ENCODE measurements around the gene CST5.
"Not testable (repeated sequence)": the region's sequence is repeated elsewhere in the genome, so short reads cannot be mapped to it uniquely, and the experiment has no call there.

The CST5 gene

DNA sequence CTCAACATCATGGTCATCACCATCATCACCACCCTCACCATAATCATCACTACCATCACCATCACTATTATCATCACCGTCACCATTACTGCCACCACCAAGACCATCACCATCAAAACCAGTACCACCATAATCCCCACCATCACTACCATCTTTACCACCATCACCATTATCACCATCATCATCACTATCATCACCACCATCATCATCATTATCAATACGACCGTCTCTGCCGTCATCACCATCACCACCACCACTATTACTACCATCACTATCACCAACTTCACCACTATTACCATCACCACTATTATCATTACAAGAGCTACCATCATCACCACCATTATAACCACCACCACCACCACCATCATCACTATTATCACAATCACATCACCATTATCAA lies 11.3 kb upstream of the CST5 start:
- H3K27ac ChIP-seq (ENCODE audit: insufficient read depth in 1 of 2, low read depth in 1 of 2, low read length in 2 of 2, poor library complexity in 1 of 2, severe bottlenecking in 2 of 2); POLR2A ChIA-PET; H3K27me3 ChIP-seq (replicated peaks in 2 of 5; ENCODE audit: control insufficient read depth in 4 of 5, insufficient read depth in 5 of 5, low read length in 4 of 5); H3K4me3 ChIP-seq (ENCODE audit: control insufficient read depth in 1 of 7, extremely low read depth in 1 of 7, insufficient read depth in 4 of 7, low read depth in 2 of 7, low read length in 6 of 7); DNase-seq; H3K36me3 ChIP-seq (ENCODE audit: control insufficient read depth in 4 of 4, insufficient read depth in 4 of 4, low read length in 3 of 4); H3K9me3 ChIP-seq (ENCODE audit: control extremely low read depth in 1 of 5, control insufficient read depth in 4 of 5, insufficient read depth in 2 of 5, low read depth in 1 of 5, low read length in 4 of 5); H3K4me1 ChIP-seq (ENCODE audit: control extremely low read depth in 1 of 4, control insufficient read depth in 4 of 4, insufficient read depth in 4 of 4, low read length in 3 of 4): not testable (repeated sequence)
- CTCF ChIA-PET = interaction anchor here (1.0 kb wide), 1 partner anchor 10 kb away, joined by 3 read pairs; no protein-coding TSS in a partner anchor
- WGBS (ENCODE audit: insufficient coverage) = 98% methylated on average over 4 of the region's 4 CpGs

DNA sequence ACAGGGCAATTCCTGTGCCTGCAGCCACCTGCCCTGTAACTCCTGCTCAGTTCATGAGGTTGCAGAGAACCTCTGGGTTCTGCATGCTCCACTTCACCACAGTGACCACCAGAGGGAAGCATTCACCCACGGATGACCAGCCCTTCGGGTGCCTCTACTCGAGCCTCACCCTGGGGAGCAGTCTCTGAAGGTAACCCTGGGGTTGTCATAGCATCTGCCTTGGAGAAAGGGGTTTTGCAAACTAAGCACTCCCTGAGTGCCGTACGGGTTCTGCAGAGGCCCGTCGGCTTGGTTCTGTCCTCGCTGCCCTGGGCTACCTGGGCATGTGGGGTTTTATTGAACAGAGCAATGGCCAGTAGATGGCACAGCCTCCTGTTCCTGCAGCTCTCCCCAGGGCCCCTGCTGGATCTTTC lies 10.2 kb upstream of the CST5 start:
- Histone ChIP-seq H3K4me3 (ENCODE audit: control insufficient read depth in 1 of 7, extremely low read depth in 1 of 7, insufficient read depth in 4 of 7, low read depth in 2 of 7, low read length in 6 of 7) (no peak overlapping the region), H3K4me1 (ENCODE audit: control extremely low read depth in 1 of 4, control insufficient read depth in 4 of 4, insufficient read depth in 4 of 4, low read length in 3 of 4) (no peaks in the 10 kb centered on the region), H3K36me3 (ENCODE audit: control insufficient read depth in 4 of 4, insufficient read depth in 4 of 4, low read length in 3 of 4) (no peaks in the 10 kb centered on the region), H3K27ac (ENCODE audit: insufficient read depth in 1 of 2, low read depth in 1 of 2, low read length in 2 of 2, poor library complexity in 1 of 2, severe bottlenecking in 2 of 2) (no peak overlapping the region), H3K27me3 (replicated peaks in 2 of 5; ENCODE audit: control insufficient read depth in 4 of 5, insufficient read depth in 5 of 5, low read length in 4 of 5) (peaks cover 0 to 8% (median 3%) of the 10 kb centered on the region in 5 experiments), H3K9me3 (ENCODE audit: control extremely low read depth in 1 of 5, control insufficient read depth in 4 of 5, insufficient read depth in 2 of 5, low read depth in 1 of 5, low read length in 4 of 5) (no peaks in the 10 kb centered on the region)
- CTCF ChIA-PET = interaction anchor here (0.7 to 1.0 kb wide), 2 partner anchors 9 to 15 kb away, joined by 3 read pairs; no protein-coding TSS in a partner anchor
- WGBS (ENCODE audit: insufficient coverage) = 31% methylated on average over 7 of the region's 8 CpGs
- peak; percentile 39 to 62 (median 58) for DNase-seq
- POLR2A ChIA-PET = no interaction called here

DNA sequence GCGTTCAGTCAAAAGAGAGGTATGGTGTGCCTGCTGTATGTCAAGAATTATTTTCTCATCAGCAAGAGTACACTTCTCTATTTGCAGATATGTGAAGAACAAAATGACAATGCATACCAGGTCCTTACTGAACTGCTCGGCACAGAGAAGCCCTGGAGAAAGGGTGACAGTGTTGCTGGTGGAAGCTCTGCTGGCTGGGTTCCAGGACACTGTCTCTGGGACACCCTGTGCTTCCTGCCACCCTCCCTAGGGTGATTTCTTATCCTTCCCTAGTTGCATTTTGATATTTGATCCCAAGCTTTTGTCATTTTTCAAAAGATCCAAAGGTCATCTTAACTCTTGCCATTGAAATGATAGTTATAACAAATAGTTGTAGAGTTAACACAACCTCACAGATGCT lies 8.3 kb upstream of the CST5 start:
- no peak for DNase-seq
- POLR2A ChIA-PET = no interaction called here
- H3K4me1 ChIP-seq (ENCODE audit: control extremely low read depth in 1 of 4, control insufficient read depth in 4 of 4, insufficient read depth in 4 of 4, low read length in 3 of 4) = no peaks in the 10 kb centered on the region
- H3K27me3 ChIP-seq (replicated peaks in 2 of 5; ENCODE audit: control insufficient read depth in 4 of 5, insufficient read depth in 5 of 5, low read length in 4 of 5) = peaks cover 0 to 3% (median under 1%) of the 10 kb centered on the region in 5 experiments
- H3K9me3 ChIP-seq (ENCODE audit: control extremely low read depth in 1 of 5, control insufficient read depth in 4 of 5, insufficient read depth in 2 of 5, low read depth in 1 of 5, low read length in 4 of 5) = no peaks in the 10 kb centered on the region
- no peak overlapping the region for H3K27ac ChIP-seq (ENCODE audit: insufficient read depth in 1 of 2, low read depth in 1 of 2, low read length in 2 of 2, poor library complexity in 1 of 2, severe bottlenecking in 2 of 2)
- H3K36me3 ChIP-seq (ENCODE audit: control insufficient read depth in 4 of 4, insufficient read depth in 4 of 4, low read length in 3 of 4) = no peaks in the 10 kb centered on the region
- WGBS (ENCODE audit: insufficient coverage) = no CpG with 5 or more reads among the region's 2 CpGs
- CTCF ChIA-PET = interaction anchor here (0.7 to 1.3 kb wide), 6 partner anchors 19 to 444 kb away, joined by 3 to 5 read pairs (median 3); no protein-coding TSS in a partner anchor
- no peak overlapping the region for H3K4me3 ChIP-seq (ENCODE audit: control insufficient read depth in 1 of 7, extremely low read depth in 1 of 7, insufficient read depth in 4 of 7, low read depth in 2 of 7, low read length in 6 of 7)

DNA sequence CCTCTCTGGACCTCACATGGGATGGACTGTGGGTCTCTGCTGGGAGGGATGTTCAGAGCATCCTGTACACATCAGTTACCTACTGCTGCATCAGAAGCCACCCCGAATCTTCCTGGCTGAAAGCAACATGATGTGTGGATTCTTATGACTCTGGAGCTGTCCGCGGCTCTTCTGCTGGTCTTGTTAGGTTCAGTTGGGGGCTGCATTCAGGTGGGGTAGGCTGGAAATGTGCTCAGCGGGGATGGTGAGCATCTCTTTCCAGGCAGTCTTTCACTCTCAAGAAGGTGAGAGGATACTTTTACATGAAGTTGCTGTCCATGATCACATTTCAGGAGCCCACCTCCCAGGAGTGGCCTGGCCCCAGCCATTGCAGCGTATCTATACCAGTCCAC lies 5.2 kb upstream of the CST5 start:
- Histone ChIP-seq H3K4me1 (ENCODE audit: control extremely low read depth in 1 of 4, control insufficient read depth in 4 of 4, insufficient read depth in 4 of 4, low read length in 3 of 4) (no peaks in the 10 kb centered on the region), H3K4me3 (ENCODE audit: control insufficient read depth in 1 of 7, extremely low read depth in 1 of 7, insufficient read depth in 4 of 7, low read depth in 2 of 7, low read length in 6 of 7) (no peak overlapping the region), H3K36me3 (ENCODE audit: control insufficient read depth in 4 of 4, insufficient read depth in 4 of 4, low read length in 3 of 4) (no peaks in the 10 kb centered on the region), H3K27me3 (replicated peaks in 2 of 5; ENCODE audit: control insufficient read depth in 4 of 5, insufficient read depth in 5 of 5, low read length in 4 of 5) (no peaks in the 10 kb centered on the region), H3K27ac (ENCODE audit: insufficient read depth in 1 of 2, low read depth in 1 of 2, low read length in 2 of 2, poor library complexity in 1 of 2, severe bottlenecking in 2 of 2) (no peak overlapping the region), H3K9me3 (ENCODE audit: control extremely low read depth in 1 of 5, control insufficient read depth in 4 of 5, insufficient read depth in 2 of 5, low read depth in 1 of 5, low read length in 4 of 5) (no peaks in the 10 kb centered on the region)
- POLR2A ChIA-PET = no interaction called here
- WGBS (ENCODE audit: insufficient coverage) = 100% methylated on average over 5 of the region's 5 CpGs
- DNase-seq = no peak
- CTCF ChIA-PET = no interaction called here

DNA sequence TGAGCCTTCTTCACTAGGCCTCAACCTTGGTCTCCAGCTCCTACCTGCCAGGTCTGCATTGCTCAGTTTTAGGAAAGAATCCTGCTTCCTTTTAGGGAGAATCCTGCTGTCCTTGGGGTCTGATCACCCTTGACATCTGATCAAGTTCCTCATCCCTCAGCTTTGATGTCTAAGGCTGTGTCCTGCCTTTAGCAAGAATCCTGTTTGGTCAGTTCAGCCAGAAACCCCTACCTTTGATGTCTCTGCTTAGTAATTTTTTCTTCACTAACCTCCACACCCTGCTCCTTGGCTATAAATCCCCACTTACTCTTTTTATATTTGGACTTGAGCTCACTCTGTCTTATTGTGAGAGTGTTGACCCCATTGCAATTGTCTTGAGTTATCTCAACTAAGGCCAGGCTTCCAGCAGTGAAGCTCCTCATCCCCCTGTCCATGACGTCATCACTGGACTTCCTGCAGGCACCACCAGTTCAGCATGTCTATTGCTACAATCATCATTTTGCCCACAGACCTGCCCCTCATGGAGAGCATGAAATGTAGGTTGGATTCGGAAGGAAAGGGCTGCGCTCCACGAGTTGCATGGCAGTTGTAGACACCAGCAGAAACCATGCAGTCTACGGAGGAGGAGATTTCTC lies 4.7 kb upstream of the CST5 start:
- 85% methylated on average over 5 of the region's 5 CpGs for WGBS (ENCODE audit: insufficient coverage)
- H3K4me1 ChIP-seq (ENCODE audit: control extremely low read depth in 1 of 4, control insufficient read depth in 4 of 4, insufficient read depth in 4 of 4, low read length in 3 of 4) = no peaks in the 10 kb centered on the region
- CTCF ChIA-PET = no interaction called here
- no peak overlapping the region for H3K4me3 ChIP-seq (ENCODE audit: control insufficient read depth in 1 of 7, extremely low read depth in 1 of 7, insufficient read depth in 4 of 7, low read depth in 2 of 7, low read length in 6 of 7)
- no peaks in the 10 kb centered on the region for H3K27me3 ChIP-seq (replicated peaks in 2 of 5; ENCODE audit: control insufficient read depth in 4 of 5, insufficient read depth in 5 of 5, low read length in 4 of 5)
- H3K27ac ChIP-seq (ENCODE audit: insufficient read depth in 1 of 2, low read depth in 1 of 2, low read length in 2 of 2, poor library complexity in 1 of 2, severe bottlenecking in 2 of 2) = no peak overlapping the region
- H3K36me3 ChIP-seq (ENCODE audit: control insufficient read depth in 4 of 4, insufficient read depth in 4 of 4, low read length in 3 of 4) = no peaks in the 10 kb centered on the region
- no peak for DNase-seq
- POLR2A ChIA-PET = no interaction called here
- H3K9me3 ChIP-seq (ENCODE audit: control extremely low read depth in 1 of 5, control insufficient read depth in 4 of 5, insufficient read depth in 2 of 5, low read depth in 1 of 5, low read length in 4 of 5) = no peaks in the 10 kb centered on the region

DNA sequence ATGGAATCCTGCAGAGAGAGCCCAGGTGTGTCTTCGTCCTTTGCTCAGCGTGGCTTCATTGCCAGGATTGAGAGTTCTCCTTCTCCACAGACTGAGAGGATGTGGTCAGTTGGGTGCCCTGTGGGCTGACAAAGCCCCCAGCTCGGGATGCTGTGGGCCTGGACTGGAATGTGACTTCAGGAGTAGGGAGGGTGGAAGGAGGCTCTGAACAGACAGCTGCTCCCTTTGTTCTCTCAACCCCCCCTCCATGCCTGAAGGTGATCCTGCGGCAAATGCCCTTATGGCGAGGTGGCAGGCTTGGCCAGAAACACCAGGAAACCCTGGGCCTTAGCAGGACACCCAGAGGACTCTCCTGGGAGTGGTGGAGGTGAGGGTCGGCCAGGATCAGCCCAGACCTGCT lies 1.8 kb upstream of the CST5 start:
- no peak for DNase-seq
- H3K36me3 ChIP-seq (ENCODE audit: control insufficient read depth in 4 of 4, insufficient read depth in 4 of 4, low read length in 3 of 4) = no peaks in the 10 kb centered on the region
- H3K4me3 ChIP-seq (ENCODE audit: control insufficient read depth in 1 of 7, extremely low read depth in 1 of 7, insufficient read depth in 4 of 7, low read depth in 2 of 7, low read length in 6 of 7) = no peak overlapping the region
- no peak overlapping the region for H3K27ac ChIP-seq (ENCODE audit: insufficient read depth in 1 of 2, low read depth in 1 of 2, low read length in 2 of 2, poor library complexity in 1 of 2, severe bottlenecking in 2 of 2)
- ChIA-PET CTCF (no interaction called here), POLR2A (no interaction called here)
- H3K9me3 ChIP-seq (ENCODE audit: control extremely low read depth in 1 of 5, control insufficient read depth in 4 of 5, insufficient read depth in 2 of 5, low read depth in 1 of 5, low read length in 4 of 5) = no peaks in the 10 kb centered on the region
- H3K4me1 ChIP-seq (ENCODE audit: control extremely low read depth in 1 of 4, control insufficient read depth in 4 of 4, insufficient read depth in 4 of 4, low read length in 3 of 4) = no peaks in the 10 kb centered on the region
- 100% methylated on average over 3 of the region's 6 CpGs for WGBS (ENCODE audit: insufficient coverage)
- H3K27me3 ChIP-seq (replicated peaks in 2 of 5; ENCODE audit: control insufficient read depth in 4 of 5, insufficient read depth in 5 of 5, low read length in 4 of 5) = no peaks in the 10 kb centered on the region

- CTCF ChIA-PET = interaction anchor here (1.0 kb wide), 1 partner anchor 10 kb away, joined by 3 read pairs; no protein-coding TSS in a partner anchor
- H3K36me3 ChIP-seq (ENCODE audit: control insufficient read depth in 4 of 4, insufficient read depth in 4 of 4, low read length in 3 of 4) = no peaks in the 10 kb centered on the region
- 90% methylated on average over 4 of the region's 4 CpGs for WGBS (ENCODE audit: insufficient coverage)
- H3K4me3 ChIP-seq (ENCODE audit: control insufficient read depth in 1 of 7, extremely low read depth in 1 of 7, insufficient read depth in 4 of 7, low read depth in 2 of 7, low read length in 6 of 7) = no peak overlapping the region
- no peak overlapping the region for H3K27ac ChIP-seq (ENCODE audit: insufficient read depth in 1 of 2, low read depth in 1 of 2, low read length in 2 of 2, poor library complexity in 1 of 2, severe bottlenecking in 2 of 2)
- POLR2A ChIA-PET = no interaction called here
- H3K4me1 ChIP-seq (ENCODE audit: control extremely low read depth in 1 of 4, control insufficient read depth in 4 of 4, insufficient read depth in 4 of 4, low read length in 3 of 4) = no peaks in the 10 kb centered on the region
- H3K9me3 ChIP-seq (ENCODE audit: control extremely low read depth in 1 of 5, control insufficient read depth in 4 of 5, insufficient read depth in 2 of 5, low read depth in 1 of 5, low read length in 4 of 5) = no peaks in the 10 kb centered on the region
- H3K27me3 ChIP-seq (replicated peaks in 2 of 5; ENCODE audit: control insufficient read depth in 4 of 5, insufficient read depth in 5 of 5, low read length in 4 of 5) = no peaks in the 10 kb centered on the region
- DNase-seq = no peak
These were observed 869 bp upstream of the CST5 start for GRCh38 chr20:23880417-23880816.
